ENCODE measurements around the gene RIN3.

Gene RIN3

GRCh38 chr14:92511453-92512238 is 1.9 kb upstream of the RIN3 start:
- DNase-seq, result no peak

- DNase-seq, result no peak
These were observed 776 bp upstream of the RIN3 start for GRCh38 chr14:92512807-92513203.

GRCh38 chr14:92513966-92514843 is 624 bp downstream of the RIN3 start:
- DNase-seq, result peak; percentile 45

GRCh38 chr14:92514844-92515514 is 1.4 kb downstream of the RIN3 start:
- DNase-seq, result no peak

GRCh38 chr14:92515546-92516343 is 2.2 kb downstream of the RIN3 start:
- DNase-seq, result no peak

- DNase-seq, result no peak
These were observed 2.9 kb downstream of the RIN3 start for GRCh38 chr14:92516344-92516965.

- DNase-seq, result peak; percentile 15
These were observed 3.5 kb downstream of the RIN3 start for GRCh38 chr14:92516966-92517506.

- no peak for DNase-seq
These were observed 4.2 kb downstream of the RIN3 start for GRCh38 chr14:92517761-92518160.

- no peak for DNase-seq
These were observed 5.9 kb downstream of the RIN3 start for GRCh38 chr14:92519246-92520101.

GRCh38 chr14:92520102-92521057 is 6.8 kb downstream of the RIN3 start:
- DNase-seq, result no peak

- DNase-seq, result no peak
These were observed 7.5 kb downstream of the RIN3 start for GRCh38 chr14:92521058-92521415.

GRCh38 chr14:92523752-92524151 is 10.2 kb downstream of the RIN3 start:
- no peak for DNase-seq

GRCh38 chr14:92524602-92525185 is 11.1 kb downstream of the RIN3 start:
- no peak for DNase-seq

- DNase-seq, result no peak
These were observed 11.9 kb downstream of the RIN3 start for GRCh38 chr14:92525322-92526095.

GRCh38 chr14:92527721-92528120 is 14.1 kb downstream of the RIN3 start:
- DNase-seq, result no peak

- DNase-seq, result no peak
These were observed 15.0 kb downstream of the RIN3 start for GRCh38 chr14:92528486-92529100.

GRCh38 chr14:92529903-92530302 is 16.3 kb downstream of the RIN3 start:
- DNase-seq, result no peak
